Vagina (tissue), 2 donors: Measurements from ENCODE around the gene ALDH8A1.

Experiments used
- CTCF ChIP-seq, 3 experiments: fragments of 450-650 bp in 2 of 3; fragments of 200-600 bp in 1 of 3; sonication (generic) in 1 of 3; IDR thresholded peaks; one replicate each; pipeline ENCODE4 v1.5.1; 2017 to 2019; ENCODE audit warnings: antibody characterized with exemption in 3 of 3, mild to moderate bottlenecking in 2 of 3, moderate library complexity in 2 of 3
- POLR2A ChIP-seq, 2 donors: fragments of 450-650 bp; IDR thresholded peaks; one replicate each; pipeline ENCODE4 v1.6.1; 2017; ENCODE audit warnings: antibody characterized with exemption in 2 of 2, mild to moderate bottlenecking in 2 of 2, moderate library complexity in 2 of 2
- POLR2AphosphoS5 ChIP-seq, 2 donors: sonication (generic); formaldehyde crosslinking; IDR thresholded peaks; one replicate each; pipeline ENCODE4 v1.9.0; 2017; ENCODE audit warnings: antibody characterized with exemption in 2 of 2, mild to moderate bottlenecking in 2 of 2, low read depth in 1 of 2; ENCODE audit not compliant: insufficient read depth in 1 of 2

GRCh38 chr6:134962421-134962820, 12.5 kb upstream of the ALDH8A1 start:
- TF ChIP-seq CTCF (IDR thresholded peaks at IDR 0.05) (no peak), POLR2AphosphoS5 (IDR thresholded peaks at IDR 0.05; ENCODE audit: insufficient read depth in 1 of 2, low read depth in 1 of 2) (no peak), POLR2A (IDR thresholded peaks at IDR 0.05) (no peak)
